NCI-H1092 treated with DMSO at 0.1 percent for 48 hours (cell line): ENCODE results near the gene SLC12A8.

Experiments
- DNase-seq: peaks from one replicate; lab custom pipeline; 2025; lab: John Stamatoyannopoulos, UW

Gene SLC12A8

DNA sequence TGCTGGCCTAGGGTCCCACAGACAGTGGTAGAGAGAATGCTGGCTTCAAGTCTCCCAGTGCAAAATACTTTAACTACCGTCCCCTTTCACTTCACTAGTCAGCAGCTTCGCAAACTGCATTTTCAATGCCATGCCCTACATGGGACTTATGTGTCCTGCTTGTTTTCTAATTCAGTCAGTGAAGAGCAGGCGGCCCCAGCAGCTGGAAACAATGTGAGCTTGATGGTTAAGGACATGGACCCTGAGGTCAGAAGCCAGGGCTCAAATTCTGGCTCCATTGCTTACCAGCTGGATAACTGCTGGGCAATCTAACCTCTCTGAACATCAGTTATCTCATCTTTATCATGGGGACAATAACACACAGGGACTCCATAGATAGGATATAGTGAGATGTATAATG, 58.4 kb downstream of the SLC12A8 start:
- DNase-seq = no peak

GRCh38 chr3:125152951-125153350, 59.6 kb downstream of the SLC12A8 start:
- no peak for DNase-seq

GRCh38 chr3:125151916-125152315, 60.6 kb downstream of the SLC12A8 start:
- DNase-seq = no peak

DNA sequence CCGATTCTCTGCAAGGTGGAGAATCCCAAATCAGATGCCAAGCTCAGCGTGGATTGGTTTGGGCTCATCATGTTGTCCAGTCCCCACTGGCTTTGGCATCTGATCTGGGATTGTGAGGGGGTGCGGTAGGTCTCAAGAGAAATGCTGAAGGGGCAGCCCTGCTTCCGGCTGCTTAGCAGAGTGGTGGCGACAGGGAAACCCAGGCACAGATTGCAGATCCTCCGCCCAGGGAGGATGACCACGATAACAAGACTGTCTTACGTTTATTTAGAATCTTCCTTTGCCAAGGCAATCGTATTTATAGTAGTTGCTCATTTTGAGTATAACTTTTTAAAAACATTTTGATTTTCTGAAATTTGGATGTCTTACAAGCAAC, 61.1 kb downstream of the SLC12A8 start:
- DNase-seq = no peak

DNA sequence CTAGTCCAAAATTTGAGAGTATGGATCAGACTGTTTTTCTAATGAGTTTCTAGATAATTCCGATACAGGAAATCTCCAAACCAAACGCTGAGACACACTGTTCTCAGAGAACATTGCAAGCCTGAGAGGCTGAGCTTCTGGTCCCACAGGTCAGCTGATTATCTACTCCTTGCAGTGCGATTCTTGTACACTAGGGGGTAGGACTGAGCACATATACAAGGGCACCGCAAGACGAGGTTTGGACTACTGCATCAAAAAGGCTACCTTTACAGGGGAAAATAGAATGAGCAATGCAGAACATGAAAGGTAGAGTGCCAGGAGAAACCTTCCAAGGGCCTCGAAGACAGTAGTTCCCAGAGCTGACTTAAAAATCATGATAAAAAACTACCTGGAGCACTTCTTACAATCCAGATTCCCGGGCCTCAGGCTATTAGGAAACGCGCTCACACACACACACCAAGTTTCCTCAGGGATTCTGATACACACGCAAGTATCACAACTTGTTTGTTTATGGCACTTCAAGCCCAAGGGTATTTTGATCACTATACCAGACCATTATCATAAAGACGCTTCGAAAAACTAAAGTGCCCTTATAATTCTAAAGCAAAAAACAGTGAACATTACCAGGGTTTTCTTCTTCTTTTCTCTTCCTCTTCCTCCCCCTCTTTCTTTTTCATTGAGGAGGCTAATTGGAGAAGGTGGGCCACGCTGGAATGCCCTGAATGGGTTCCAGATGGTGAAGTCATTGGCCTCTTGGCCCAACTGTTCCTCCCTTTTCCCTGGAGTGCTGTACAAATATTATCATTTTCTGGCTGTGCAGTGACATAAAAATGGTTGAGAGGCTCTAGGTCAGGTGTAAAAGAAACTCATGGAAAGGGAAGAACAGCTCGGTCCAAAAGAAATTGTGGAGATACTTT, 61.8 kb downstream of the SLC12A8 start:
- no peak for DNase-seq

DNA sequence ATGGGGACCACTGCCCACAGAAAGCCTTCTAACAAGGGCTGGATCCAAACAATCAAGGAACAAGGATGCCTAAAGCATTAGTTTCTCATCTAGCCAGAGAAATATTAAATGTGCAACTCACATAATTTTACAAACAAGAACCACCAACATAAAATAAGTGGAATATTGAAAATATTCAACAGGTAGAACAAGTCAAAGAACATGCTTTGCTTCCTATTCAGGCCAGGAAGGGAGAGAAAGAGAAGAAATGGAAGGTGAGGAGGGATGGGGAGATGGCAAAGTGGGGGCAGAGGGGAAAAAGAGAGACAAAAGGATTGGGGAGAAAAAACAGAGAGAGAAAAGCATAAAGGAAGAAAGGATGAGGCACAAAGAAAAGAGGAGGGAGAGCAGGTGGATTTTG, 63.1 kb downstream of the SLC12A8 start:
- no peak for DNase-seq

- no peak for DNase-seq
Measured at GRCh38 chr3:125148836-125149235, 63.7 kb downstream of the SLC12A8 start.

- no peak for DNase-seq
Measured at GRCh38 chr3:125148016-125148812, 64.3 kb downstream of the SLC12A8 start.

GRCh38 chr3:125147491-125147820, 65.1 kb downstream of the SLC12A8 start:
- no peak for DNase-seq

DNA sequence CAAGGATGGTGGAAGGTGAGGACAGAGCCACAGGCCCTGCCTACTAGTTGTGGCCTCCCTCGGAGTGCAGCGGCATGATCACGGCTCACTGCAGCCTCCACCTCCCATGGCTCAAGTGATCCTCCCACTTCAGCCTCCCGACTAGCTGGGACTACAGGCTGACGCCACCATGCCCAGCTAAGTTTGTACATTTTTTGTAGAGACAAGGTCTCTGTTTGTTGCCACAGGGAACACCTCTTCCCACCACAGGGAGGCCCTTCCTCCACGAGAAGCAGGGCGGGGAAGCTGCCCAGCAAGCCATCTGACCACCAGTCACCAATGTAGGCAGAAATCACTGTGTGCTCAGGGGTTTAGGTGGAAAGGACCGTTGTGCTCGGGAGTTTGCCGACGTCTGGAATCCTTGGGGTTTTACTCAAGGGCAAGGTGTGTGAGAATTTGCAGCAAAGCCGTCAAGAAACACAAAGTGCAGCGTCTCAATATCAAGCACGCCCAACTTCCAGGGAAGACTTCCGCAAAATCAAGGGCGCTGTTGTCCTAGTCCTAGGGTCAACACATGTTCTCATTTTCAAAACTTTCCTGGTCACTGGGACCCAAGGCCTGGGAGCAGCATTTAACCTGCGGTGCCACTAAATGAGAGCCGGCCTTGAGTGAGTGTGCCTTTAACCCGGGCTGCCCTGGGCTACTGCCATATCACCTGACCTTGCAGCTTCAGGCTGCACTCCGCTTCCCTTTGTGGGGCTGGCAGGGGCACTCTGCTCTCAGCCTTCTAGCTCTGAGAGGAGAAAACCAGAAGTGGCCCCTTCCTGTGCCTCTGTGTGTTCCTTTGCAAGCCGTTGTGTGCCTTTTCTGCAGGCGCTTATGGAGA, 65.7 kb downstream of the SLC12A8 start:
- DNase-seq = no peak

DNA sequence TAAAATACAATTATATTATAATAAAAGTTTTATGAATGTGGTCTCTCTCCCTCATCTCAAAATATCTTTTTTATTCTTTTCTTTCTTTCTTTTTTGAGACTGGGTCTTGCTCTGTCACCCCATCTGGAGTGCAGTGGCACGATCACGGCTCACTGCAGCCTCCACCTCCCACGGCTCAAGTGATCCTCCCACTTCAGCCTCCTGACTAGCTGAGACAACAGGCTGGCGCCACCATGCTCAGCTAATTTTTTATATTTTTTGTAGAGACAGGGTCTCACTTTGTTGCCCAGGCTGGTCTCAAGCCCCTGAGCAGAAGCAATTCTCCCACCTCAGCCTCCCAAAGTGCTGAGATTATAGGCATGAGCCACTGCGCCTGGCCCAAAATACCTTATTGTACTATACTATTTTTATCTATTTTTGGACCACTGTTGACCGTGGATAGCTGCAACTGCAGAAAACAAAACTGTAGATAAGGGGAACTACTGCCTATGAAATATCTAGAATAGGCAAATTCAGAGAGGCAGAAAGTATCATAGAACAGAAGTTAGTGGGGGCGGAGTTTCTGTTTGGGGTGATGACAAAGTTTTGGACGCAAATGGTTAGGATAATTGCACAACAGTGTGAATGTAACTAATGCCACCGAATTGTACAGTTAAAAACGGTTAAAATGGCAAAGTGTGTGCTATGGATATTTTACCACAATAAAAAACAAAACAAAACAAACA, 66.6 kb downstream of the SLC12A8 start:
- DNase-seq = no peak

DNA sequence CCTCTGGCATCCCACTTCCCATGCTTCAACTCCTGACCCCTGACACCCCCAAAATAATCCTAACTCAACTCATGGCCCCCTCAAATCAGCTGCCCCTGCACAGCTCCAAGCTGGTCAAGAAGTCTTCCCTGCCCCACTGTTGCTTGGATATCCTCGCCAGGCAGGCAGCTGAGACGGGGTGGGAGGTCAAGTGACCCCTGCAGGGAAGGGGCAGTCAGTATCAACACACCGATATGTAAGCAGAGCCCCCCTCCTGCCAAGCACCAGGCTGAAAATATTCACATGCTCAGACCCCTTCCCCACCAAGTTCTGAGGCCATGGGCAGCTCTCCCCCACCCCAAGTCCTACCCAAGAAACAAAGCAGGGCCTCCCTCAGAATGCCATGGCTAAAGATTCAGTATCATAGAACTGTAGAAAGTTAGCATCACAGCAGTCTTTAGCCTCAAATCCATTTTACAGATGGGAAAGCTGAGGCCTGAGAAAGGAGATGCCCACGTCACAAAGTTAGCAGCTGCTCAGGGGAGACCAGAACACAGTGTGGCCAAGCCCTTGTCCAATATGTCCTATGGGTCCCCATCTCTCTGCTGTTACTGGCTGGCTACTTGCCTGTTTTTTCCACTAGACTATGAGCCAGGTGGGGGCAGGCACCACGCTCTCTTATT, 67.8 kb downstream of the SLC12A8 start:
- no peak for DNase-seq

- no peak for DNase-seq
Measured at GRCh38 chr3:125143982-125144652, 68.4 kb downstream of the SLC12A8 start.

DNA sequence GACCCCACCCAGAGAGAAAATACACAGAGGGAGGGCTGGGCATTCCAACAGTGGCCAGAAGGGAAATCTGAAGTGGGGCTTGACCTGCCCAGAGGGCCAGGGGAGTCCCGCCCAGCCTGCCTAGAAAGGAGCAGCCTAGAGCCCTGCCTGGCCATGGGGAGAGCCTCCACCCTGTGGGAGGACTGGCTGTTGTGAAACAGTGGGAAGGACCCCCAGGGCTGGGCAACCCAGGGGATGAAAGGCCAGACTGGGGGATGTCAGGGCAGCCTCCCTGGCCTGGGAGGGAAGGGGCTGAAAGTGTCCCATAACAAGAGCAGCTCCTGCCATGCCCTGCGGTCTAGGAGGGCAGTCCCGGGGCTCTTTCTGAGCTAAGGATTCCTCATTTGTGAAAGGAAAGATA, 69.0 kb downstream of the SLC12A8 start:
- no peak for DNase-seq

DNA sequence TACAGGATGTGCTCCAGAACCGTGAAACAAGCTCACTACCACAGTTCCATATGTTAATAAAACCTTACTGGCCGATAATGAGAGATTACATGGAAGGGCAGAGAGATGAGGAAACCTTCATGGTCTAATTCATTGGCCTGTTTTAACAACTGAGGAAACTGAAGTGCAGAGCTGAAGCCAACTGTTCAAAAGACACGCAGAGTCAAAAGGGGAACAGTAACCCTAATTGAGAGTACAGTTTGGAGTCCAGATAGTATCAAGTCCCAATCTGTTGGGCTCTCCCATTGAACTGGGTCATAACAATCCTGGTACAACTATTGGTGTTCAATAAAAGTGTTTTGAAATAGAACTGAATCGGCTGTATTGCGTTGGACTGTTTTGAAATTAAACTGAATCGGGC, 69.6 kb downstream of the SLC12A8 start:
- no peak for DNase-seq

- DNase-seq = no peak
Measured at GRCh38 chr3:125142420-125142778, 70.1 kb downstream of the SLC12A8 start.

DNA sequence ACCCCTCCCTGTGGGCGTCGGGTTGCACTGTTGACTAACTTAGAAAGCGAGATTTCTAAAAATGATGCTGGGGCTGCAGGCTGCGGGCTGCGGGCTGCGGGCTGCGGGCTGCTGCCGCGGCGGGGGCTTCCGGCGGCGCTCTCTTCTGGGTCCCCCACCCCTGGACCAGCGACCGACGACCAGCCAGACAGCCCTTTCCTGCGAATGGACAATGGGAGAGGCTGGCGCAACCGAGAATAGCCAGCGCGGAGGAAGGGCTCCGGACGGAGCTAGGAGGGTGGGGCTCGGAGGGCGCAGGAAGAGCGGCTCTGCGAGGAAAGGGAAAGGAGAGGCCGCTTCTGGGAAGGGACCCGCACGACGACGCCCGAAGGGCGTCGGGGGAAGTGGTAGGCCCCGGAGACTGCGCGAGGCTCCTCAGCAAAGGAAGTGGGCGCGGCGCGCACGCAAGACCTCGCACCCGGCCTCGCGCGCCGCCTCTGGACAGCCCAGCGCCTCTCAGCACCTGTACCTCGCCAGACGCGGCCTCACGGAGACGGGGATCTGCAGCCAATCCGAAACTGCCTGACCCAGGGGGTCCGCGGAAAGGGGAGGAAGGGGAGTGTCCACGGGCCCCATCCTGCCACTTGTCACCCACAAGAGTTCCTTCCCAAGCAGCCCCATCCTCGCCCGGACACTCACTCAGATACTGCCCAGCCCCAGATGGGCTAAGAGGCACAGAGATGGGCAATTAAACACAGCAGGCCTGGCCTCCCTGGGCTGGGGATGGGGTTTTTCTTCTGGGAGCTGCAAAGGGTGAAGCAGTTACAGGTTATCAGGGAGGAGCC, 70.7 kb downstream of the SLC12A8 start:
- DNase-seq = peak; percentile 49

- no peak for DNase-seq
Measured at GRCh38 chr3:125140818-125141595, 71.5 kb downstream of the SLC12A8 start.
